Kidney epithelial cell (primary cell): ENCODE measurements around the gene AGBL4. TPM values are rescaled to one million over a fixed set of nuclear protein-coding genes. Genes with fewer than 3 reads are reported as not detected.

Experiments
- DNase-seq: peaks from one replicate; pipeline ENCODE4 v3.0.0-alpha.2; 2010; ENCODE audit warnings: low read depth
- H3K27me3 ChIP-seq: 2 replicates; pipeline ENCODE4 v1.6.0; 2011; ENCODE audit warnings: low read length; ENCODE audit not compliant: control insufficient read depth, insufficient read depth
- H3K36me3 ChIP-seq: 2 replicates; pipeline ENCODE4 v1.5.1; 2011; ENCODE audit warnings: low read length; ENCODE audit not compliant: control insufficient read depth, insufficient read depth
- H3K4me3 ChIP-seq: 2 replicates; pipeline ENCODE4 v1.5.1; 2011; ENCODE audit warnings: low read depth, mild to moderate bottlenecking, control low read depth, low read length
- CTCF ChIP-seq: IDR thresholded peaks from 2 replicates; pipeline ENCODE4 v1.5.1; 2011; ENCODE audit warnings: mild to moderate bottlenecking, moderate library complexity, low read length, control low read depth, inconsistent platforms; ENCODE audit not compliant: insufficient read depth, poor library complexity, severe bottlenecking
- total RNA-seq: library from RNA; depleted of rRNA; stranded (reverse); fragments of >200 nt; gene quantifications from 2 replicates; pipeline ENCODE4 v1.2.3, GENCODE V29; 2015

AGBL4 gene
- total RNA-seq, 1 donor from 2014 or later, result not detected

DNA sequence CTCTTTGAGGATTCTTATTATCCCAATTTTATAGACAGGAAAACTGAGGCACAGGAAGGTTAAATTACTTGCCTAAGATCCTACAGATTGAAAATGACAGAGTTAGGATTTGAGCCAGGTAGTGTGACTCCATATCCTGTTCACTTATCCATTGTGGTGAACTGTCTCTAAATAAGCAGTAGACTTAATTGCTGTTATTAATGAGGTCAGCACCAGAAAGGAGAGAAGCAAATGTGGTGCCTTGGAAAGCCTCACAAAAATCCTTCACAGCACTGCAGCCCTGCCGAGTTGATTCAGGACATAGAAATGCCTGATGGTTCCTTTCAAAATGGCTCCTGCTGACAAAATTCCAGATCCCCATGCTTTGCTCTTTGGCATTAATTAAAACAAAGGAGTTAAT, 1053.8 kb downstream of the AGBL4 start:
- Histone ChIP-seq H3K27me3 (no peaks in the 10 kb centered on the region), H3K4me3 (no peak overlapping the region), H3K36me3 (no peaks in the 10 kb centered on the region)
- no peak for DNase-seq
- no peak for TF ChIP-seq CTCF

- H3K4me3 ChIP-seq, result no peak overlapping the region
- TF ChIP-seq CTCF, result no peak
- no peaks in the 10 kb centered on the region for H3K27me3 ChIP-seq
- no peaks in the 10 kb centered on the region for H3K36me3 ChIP-seq
- DNase-seq, result no peak
Measured at GRCh38 chr1:48967318-48967717, 1056.4 kb downstream of the AGBL4 start.

GRCh38 chr1:48966583-48966982, 1057.2 kb downstream of the AGBL4 start:
- no peak for TF ChIP-seq CTCF
- no peak overlapping the region for H3K4me3 ChIP-seq
- no peak for DNase-seq
- no peaks in the 10 kb centered on the region for H3K36me3 ChIP-seq
- no peaks in the 10 kb centered on the region for H3K27me3 ChIP-seq

GRCh38 chr1:48960320-48960719, 1063.4 kb downstream of the AGBL4 start:
- DNase-seq, result no peak
- no peaks in the 10 kb centered on the region for H3K36me3 ChIP-seq
- no peak for TF ChIP-seq CTCF
- no peaks in the 10 kb centered on the region for H3K27me3 ChIP-seq
- no peak overlapping the region for H3K4me3 ChIP-seq

- H3K36me3 ChIP-seq, result no peaks in the 10 kb centered on the region
- H3K27me3 ChIP-seq, result no peaks in the 10 kb centered on the region
- DNase-seq, result no peak
- TF ChIP-seq CTCF, result no peak
- no peak overlapping the region for H3K4me3 ChIP-seq
Measured at GRCh38 chr1:48955774-48956173, 1068.0 kb downstream of the AGBL4 start.

- no peak for TF ChIP-seq CTCF
- DNase-seq, result no peak
- no peaks in the 10 kb centered on the region for H3K27me3 ChIP-seq
- no peak overlapping the region for H3K4me3 ChIP-seq
- H3K36me3 ChIP-seq, result no peaks in the 10 kb centered on the region
Measured at GRCh38 chr1:48953617-48954016, 1070.1 kb downstream of the AGBL4 start.
